Stimulated activated CD8-positive, alpha-beta memory T cell treated with anti-CD3 and anti-CD28 coated beads, Interleukin-4, amount 100 ng/mL, for 24 hours (primary cell): ENCODE results near the gene ADI1.
"Not testable (repeated sequence)": the region's sequence is repeated elsewhere in the genome, so short reads cannot be mapped to it uniquely, and the experiment has no call there.

Experiments used
- DNase-seq: peaks from one replicate; pipeline ENCODE4 v3.0.0-alpha.2; 2020; ENCODE audit warnings: low read depth

Gene ADI1

GRCh38 chr2:3493615-3494007 lies 25.7 kb downstream of the ADI1 start:
- no peak for DNase-seq

DNA sequence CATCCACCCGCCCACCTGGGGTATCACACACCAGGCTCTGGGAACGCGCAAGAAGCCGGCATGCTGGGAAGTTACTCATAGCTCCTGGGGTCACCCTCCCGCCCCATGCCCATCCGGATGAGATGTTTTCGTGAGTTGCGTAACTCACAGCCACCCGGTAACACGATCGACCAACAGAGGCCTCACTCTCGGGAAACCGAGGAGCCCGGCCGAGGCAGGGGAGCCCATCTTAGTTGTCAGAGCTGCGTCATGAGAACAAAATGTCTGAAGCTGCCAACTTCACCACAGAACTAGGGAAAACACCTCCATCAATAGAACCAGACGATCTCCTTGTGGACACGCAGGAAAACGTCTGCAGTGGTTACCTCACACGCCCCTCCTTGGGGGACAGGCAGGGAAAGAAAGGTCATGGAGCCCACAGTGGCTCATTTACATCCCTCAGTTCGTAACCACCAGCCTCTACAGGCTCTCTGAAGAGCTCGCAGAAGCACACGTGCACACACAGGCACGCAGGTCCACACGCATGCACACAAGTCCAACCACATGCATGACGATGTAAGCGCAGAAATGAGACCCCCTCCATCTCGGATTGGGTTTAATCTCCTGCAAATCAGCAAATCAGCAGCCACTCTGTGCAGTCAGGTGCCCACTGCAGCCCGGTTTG lies 26.2 kb downstream of the ADI1 start:
- no peak for DNase-seq

DNA sequence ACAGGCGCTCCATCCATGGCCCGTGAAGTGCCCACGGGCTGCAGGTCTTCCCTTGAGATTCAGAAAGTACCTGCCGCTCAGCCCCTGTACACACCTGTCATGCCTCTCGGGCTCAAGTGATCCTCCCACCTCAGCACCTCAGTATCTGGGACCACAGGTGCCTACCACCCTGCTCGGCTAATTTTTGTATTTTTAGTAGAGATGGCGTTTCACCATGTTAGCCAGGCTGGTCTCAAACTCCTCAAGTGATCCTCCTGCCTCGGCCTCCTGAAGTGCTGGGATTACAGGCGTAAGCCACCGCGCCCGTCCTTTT lies 26.9 kb downstream of the ADI1 start:
- not testable (repeated sequence) for DNase-seq

GRCh38 chr2:3491716-3492474 lies 27.4 kb downstream of the ADI1 start:
- DNase-seq: no peak

DNA sequence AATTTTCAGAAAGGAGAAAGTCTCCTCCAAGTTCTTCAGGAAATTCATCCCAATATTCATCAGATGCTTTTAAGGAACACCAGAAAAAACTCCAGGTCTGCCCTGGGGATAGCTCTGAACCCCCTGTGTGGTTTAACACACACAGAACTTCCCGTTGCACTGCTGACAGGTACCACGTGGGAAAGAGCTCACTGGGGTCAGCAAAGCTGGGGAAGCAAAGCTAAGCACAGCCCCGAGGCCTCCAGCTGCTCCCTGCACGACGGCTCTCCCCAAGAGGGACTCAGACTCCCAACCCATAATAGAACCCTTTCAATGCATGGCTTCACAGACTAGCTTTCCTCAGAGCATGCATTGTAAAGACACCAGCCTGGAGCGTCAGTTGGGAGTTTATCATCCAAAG lies 28.0 kb downstream of the ADI1 start:
- DNase-seq: no peak

GRCh38 chr2:3490191-3491170 lies 28.9 kb downstream of the ADI1 start:
- DNase-seq: no peak

DNA sequence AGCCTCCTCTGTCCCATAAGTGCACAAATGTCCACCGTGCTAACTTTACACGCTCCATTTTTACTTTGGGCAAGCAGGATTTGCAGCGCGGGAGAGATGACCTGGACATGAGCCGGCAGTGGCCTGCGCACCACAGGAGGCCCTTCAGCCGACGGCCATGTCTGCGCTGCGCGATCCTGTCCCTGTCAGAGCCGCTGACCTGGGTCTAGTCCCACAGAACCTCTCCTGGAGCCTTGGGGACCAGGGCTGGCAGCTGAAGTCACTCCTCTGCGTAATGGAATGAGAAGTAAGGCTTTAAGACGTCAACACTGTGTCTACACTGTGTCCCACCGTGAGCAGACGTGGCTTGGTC lies 29.6 kb downstream of the ADI1 start:
- DNase-seq: no peak

DNA sequence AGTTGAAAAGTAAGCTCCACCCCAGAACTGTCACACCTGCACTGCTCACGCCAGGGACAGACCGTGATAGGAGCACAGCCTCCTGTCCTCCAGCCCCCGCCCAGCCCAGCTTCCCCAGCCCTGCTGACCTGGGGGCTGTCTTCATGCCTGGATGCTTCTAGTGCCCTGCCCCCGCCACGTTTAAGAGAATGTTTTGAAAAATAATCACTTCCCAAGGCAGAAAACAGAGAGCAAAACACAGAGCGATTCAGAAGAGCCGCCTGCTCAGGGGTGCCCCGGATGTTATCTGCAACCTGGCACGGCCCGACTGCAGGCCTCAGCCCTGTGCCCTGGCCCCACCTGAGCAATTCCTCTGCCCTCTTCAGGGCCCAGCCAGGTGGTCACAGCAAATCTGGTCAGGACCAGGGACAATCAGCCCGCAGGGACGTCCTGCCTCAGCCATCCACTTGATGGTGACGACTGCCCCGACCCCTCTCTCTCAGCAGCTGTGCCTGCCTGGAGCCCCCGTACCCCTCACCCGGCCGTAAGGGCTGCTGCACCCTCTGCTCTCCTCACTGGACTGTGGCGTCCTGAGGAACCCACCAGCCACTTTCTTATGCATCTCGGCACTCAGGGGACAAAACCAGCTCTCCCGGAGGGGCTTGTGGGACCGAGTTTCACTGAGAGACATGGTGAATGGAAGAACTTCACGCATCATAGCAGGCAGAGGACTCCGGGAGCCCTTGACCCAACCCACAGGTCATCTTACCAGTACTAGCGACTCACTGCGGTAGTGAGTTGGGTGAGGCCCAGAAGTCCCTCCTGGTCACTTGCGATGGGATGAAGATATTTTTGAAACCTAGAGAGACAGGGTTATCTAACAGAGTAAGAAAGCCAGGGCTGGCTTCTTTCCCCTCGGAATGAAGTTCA lies 30.2 kb downstream of the ADI1 start:
- no peak for DNase-seq

- no peak for DNase-seq
Measured at GRCh38 chr2:3488061-3488531, 31.2 kb downstream of the ADI1 start.

- no peak for DNase-seq
Measured at GRCh38 chr2:3487432-3487831, 31.9 kb downstream of the ADI1 start.

- DNase-seq: no peak
Measured at GRCh38 chr2:3487028-3487425, 32.3 kb downstream of the ADI1 start.

- no peak for DNase-seq
Measured at GRCh38 chr2:3486047-3487027, 33.0 kb downstream of the ADI1 start.

- DNase-seq: no peak
Measured at GRCh38 chr2:3485166-3485565, 34.2 kb downstream of the ADI1 start.

GRCh38 chr2:3483986-3484960 lies 35.1 kb downstream of the ADI1 start:
- no peak for DNase-seq

DNA sequence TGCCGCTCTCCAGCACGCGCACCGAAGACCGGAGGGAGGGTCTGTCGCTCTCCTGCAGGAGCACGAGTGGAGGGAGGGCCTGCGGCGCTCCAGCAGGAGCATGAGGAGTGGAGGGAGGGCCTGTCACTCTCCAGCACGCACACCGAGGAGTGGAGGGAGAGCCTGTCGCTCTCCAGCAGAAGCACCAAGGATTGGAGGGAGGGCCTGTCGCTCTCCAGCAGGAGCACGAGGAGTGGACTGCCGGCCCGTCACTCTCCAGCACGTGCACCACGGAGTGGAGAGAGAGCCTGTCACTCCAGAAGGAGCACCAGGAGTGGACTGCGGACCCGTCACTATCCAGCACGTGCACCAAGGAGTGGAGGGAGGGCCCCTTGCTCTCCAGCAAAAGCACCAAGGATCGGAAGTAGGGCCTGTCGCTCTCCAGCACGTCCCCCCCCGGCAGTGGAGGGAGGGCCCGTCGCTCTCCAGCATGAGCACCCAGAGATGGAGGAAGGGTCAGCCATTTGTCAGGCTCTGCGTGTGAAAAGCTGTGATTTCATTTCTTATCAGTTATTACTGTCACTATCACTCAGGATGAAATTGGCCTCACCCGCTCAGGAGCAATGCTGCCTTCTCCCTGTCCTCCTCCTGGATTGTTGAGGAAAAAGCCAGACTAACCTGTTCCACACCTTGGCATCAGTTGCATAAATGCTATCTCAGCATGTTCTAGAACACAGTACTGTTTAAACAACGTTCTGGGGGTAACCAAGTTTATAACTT lies 35.9 kb downstream of the ADI1 start:
- no peak for DNase-seq

GRCh38 chr2:3482363-3482821 lies 36.9 kb downstream of the ADI1 start:
- no peak for DNase-seq

DNA sequence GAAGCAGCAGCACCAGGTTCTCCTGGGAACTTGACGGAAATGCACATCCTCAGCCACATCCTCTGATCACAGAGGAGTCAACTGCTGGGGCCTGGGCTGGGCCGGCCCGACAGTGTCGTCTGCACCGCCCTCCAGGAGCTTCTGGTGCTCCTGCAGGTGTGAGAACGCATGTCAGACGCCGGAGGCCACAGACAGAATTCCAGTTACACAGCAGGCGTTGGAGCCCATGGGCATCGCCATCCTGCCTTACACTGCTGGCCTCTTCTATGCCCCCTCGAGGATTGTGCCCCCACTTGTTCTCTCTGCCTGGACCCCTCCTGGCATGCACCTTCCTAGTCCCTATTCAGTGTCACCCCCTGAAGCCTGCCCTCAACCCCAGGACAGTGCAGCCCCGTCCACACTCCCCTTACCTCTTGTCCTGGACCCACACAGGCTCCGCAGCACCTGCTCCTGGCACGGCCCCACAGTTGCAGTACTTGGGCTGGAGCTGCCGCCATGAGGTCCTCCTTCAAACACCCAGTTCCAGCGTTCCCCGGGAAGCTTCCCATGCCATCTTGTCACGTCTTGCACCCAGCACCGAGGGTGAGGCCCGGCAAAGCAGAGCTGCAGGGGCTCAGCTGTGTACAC lies 37.5 kb downstream of the ADI1 start:
- no peak for DNase-seq

- no peak for DNase-seq
Measured at GRCh38 chr2:3481011-3481400, 38.3 kb downstream of the ADI1 start.
